Stimulated activated CD4-positive, alpha-beta T cell treated with anti-CD3 and anti-CD28 coated beads, Interleukin-4, amount 100 ng/mL, for 24 hours (primary cell): ENCODE data around the gene PXDC1.
A peak's percentile ranks its signal among the peaks of the same experiment; 100 is the strongest.

ENCODE experiments used
- DNase-seq: peaks from one replicate; pipeline ENCODE4 v3.0.0-alpha.2; 2020

The PXDC1 gene

GRCh38 chr6:3746696-3747095, 4.8 kb downstream of the PXDC1 start:
- DNase-seq: no peak

GRCh38 chr6:3746119-3746691, 5.3 kb downstream of the PXDC1 start:
- DNase-seq: no peak

DNA sequence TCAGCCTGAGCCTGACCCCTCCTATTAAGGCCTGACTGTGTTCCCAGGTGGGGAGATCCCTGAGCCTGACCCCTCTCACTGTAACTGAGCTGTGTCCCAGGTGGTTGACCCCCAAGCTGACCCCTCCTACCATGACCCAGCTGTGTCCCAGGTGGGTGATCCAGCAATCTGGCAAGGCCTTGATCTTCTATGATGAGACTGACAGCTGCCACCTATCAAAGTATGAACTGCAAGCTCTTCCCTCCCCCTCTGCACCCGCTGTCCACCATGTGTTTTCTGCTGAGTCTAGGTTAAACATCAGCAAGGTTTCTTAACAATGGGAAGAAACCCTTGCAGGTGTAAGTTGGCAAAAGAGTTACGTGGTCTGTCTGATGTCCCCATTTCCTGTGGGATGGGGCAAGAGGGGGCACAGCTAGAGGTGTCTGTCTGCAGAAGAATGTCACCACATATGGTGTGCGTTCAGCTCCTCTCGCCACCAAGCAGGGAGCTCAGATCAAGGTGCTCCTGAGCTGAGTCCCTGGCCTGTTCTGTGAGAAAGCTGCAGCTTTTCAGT, 5.9 kb downstream of the PXDC1 start:
- no peak for DNase-seq

GRCh38 chr6:3744901-3745470, 6.5 kb downstream of the PXDC1 start:
- no peak for DNase-seq

GRCh38 chr6:3744211-3744900, 7.2 kb downstream of the PXDC1 start:
- DNase-seq: no peak

DNA sequence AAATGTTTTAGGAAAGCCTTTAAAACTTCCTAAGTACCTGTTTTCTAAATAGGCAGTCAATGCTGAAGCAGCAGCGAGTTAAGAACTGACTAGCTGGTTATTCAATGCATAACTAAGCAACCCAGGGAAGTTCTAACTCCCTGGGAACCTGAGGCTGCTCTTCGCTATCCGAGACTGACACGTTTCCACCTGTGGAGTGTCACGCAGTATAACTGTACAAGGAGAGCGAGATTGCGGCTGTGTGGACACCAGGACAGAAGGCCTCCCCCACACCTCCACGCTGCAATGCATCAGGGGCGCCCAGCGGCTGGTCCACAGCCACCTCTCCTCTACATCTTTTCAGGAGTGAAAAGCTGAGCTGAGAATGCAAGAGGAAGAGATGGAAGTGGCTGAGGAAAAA, 8.0 kb downstream of the PXDC1 start:
- no peak for DNase-seq

DNA sequence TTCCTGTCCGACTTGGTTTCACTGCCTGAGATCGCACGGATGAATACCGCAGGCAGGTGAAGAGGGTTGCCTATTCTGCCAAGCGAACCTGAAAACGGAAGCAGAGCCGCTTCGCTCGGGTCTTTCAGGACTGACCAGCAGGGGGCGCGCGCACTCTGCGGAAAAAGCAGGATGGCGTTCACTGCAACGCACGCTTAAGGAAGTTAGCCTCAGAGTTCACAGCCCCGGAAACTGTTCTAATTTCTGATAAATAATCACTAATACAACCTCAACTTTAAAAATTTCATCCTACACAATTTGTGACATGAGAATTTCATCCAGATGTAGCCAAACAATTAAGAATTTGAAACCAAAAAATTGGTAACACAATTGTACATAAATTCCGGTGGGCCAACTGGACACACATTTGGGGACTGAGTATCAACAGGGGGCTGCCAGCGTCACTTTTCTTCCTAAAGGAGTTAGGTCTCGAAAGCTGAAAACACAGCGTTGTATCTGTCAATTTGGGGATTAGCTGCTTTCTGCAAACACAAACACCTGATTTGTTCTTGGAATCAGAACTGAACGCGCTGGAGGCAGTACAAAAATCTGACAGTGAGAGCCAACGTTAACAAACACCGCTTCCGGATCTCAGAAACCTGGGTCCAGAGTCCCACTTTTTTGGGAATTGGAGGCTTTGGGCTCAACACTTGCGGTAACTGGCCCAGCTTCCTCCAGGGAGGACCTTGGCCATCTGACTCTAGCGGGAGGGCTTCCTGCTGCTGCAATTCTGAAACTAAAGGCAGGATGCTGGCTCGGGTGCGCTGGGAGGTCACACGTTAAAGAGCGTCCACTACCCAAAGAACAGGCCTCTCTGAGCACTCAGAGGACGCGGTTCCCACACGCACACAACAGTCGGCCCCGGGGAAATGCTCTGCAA, 8.8 kb downstream of the PXDC1 start:
- DNase-seq: peak; percentile 91

DNA sequence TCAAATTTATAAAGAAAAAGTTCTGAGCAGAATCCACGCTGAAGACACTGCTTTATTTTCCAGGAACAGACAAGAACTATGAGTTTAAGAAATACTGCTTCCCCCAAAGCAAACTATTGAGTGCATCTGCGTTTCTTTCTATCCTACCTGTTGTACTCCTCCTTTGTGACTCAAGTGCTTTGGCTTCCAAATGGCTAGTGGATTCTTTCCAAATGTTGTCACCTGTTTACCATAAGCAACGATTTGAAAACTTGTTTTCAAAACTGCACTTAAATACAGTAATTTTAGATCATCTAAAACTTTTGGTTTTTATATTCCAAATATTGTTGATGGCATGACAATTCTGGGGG, 9.5 kb downstream of the PXDC1 start:
- DNase-seq: no peak

DNA sequence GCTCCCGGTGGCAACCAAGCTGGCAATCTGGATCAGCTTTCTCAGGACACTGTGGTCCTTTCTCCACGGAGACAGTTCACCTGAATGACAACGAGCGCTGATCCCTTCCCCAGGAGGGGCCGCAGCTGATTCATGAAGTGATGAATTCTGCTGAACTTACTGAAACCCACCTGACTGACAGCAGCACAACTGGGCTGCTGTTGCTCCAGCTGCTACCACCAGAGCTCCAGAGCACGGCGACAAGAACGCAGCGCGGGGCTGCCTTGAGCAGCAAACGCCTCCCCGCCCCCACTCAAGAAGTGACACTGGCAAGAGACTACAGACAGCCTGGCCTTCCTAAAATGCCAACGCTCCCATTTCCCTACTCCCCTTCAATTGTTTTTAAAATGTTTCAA, 10.0 kb downstream of the PXDC1 start:
- no peak for DNase-seq

GRCh38 chr6:3740551-3741476, 10.7 kb downstream of the PXDC1 start:
- DNase-seq: no peak

GRCh38 chr6:3739311-3739897, 12.1 kb downstream of the PXDC1 start:
- DNase-seq: no peak

GRCh38 chr6:3738381-3739131, 13.0 kb downstream of the PXDC1 start:
- DNase-seq: no peak

DNA sequence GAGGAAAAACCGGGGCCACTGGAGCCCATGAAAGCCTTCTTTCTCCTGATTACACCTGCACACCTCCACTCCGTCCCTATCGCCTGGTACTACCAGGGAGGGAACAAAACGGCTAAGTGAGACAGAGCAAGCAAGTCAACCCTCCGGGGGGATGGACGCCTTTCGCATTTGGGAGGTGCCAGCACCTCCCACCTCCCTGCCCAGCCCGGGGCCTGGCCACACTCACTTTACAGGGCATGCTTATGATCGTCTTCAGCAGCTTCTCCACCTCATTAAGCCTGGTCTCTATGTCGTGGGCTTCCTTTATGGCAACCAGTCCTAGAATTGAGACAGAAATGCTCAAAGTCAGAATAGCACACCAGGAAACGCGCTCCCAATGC, 13.7 kb downstream of the PXDC1 start:
- no peak for DNase-seq

- no peak for DNase-seq
Observed at GRCh38 chr6:3737149-3737830, 14.2 kb downstream of the PXDC1 start.

DNA sequence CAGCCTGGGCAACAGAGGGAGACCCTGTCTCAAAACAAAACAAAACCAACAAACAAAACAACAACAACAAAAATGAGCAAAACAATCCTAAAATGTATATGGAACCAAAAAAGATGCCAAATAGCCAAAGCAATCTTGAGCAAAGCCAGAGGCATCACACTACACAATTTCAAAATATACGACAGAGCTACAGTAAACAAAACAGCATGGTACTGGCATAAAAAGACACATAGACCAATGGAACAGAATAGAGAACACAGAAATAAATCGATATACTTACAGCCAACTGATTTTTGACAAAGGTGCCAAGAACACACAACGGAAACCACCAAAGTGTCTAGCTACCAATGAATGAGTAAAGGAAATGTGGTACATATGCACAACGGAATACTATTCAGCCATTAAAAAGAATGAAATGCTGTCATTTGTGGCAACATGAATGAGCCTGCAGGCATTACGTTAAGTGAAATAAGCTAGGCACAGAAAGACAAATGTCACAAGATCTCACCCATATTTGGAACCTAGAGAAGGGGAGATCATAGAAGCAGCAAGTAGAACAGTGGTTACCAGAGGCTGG, 16.4 kb downstream of the PXDC1 start:
- DNase-seq: no peak

DNA sequence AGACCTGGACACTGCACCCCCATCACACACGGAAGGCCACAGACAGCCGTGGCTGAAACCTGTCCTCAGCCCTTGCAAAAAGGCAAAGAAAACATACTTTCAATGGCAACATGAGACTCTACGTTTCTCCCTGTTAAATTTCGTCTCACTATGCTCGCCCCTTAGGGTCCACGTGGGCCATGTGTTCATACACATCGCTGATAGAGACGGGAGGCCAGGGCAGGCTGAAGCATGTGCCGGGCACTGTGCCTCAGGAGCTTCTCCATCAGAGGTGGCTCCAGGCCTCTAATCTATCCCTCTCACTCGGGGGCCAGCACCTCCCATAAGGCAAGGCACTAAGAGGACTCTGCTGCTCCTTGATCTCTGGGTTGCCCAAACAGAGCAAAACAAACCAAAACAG, 17.5 kb downstream of the PXDC1 start:
- DNase-seq: no peak

- no peak for DNase-seq
Observed at GRCh38 chr6:3733321-3733925, 18.1 kb downstream of the PXDC1 start.

DNA sequence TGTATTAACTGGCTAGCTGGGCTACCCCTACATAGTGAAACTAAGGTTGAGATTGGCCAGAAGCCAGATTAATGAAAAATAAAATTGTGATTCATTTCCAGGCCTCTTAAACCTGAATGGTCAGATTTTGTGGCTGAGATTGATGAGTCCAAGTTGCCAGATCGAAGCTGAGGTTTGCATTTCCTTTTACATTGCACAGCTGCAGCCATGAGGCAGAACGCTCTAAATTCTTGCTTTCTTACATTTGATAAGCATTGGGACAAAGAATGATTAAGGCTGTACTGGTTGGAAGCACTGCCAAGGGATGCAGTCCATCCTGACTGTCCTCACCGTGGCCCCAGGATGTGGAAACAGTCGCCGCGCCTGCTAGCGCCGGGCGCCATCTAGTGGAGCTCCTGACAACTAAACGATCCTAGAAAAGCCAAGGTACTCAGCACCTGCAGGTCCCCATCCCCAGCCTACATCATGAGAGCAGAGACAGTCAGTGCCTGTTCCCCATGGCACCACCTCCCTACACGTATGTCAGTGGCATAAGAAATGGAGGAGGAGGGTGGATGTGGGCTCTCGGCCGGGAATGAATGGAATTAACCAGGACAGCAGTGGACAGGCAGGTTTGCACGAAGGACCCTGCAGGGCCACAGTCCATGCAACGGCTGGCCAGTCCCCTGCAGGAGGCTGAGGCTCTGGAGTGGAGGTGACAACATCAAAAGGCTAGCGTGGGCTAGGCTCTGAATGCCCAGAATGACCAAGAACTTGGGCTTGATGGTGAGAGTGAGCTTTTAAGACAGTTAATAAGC, 19.0 kb downstream of the PXDC1 start:
- DNase-seq: peak; percentile 68

GRCh38 chr6:3731700-3732099, 19.8 kb downstream of the PXDC1 start:
- DNase-seq: no peak
